ENCODE measurements around the gene DYNC2H1.

DNA sequence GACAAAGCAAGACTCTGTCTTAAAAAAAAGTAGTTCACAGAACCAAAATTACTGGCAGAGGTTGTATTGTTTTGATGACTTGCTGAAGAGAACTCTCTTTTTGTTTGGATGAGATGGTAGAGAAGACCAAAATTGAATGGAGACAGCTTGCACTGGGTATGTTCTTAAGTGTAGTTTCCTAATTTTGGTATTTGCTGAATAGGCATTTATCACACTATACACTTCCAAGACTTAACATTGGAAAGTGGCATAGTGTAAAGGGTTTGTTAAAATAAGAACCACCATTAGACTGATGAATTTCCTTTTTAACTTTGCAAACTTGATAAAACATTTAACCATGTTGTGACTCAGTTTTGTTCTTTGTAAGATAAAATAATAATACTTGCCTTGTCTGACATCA is 11.9 kb upstream of the DYNC2H1 start:
- TF ChIP-seq, protein P1, sequence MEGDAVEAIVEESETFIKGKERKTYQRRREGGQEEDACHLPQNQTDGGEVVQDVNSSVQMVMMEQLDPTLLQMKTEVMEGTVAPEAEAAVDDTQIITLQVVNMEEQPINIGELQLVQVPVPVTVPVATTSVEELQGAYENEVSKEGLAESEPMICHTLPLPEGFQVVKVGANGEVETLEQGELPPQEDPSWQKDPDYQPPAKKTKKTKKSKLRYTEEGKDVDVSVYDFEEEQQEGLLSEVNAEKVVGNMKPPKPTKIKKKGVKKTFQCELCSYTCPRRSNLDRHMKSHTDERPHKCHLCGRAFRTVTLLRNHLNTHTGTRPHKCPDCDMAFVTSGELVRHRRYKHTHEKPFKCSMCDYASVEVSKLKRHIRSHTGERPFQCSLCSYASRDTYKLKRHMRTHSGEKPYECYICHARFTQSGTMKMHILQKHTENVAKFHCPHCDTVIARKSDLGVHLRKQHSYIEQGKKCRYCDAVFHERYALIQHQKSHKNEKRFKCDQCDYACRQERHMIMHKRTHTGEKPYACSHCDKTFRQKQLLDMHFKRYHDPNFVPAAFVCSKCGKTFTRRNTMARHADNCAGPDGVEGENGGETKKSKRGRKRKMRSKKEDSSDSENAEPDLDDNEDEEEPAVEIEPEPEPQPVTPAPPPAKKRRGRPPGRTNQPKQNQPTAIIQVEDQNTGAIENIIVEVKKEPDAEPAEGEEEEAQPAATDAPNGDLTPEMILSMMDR (conservative IDR thresholded peaks at IDR 0.05; ENCODE audit: low read depth, low read length) = no peak
- no peak for TF ChIP-seq EZH2 (IDR thresholded peaks at IDR 0.05; ENCODE audit: borderline replicate concordance, low read depth, low read length, poor library complexity, severe bottlenecking)

Measured in A673 (cell line).